ENCODE measurements around the gene NAALADL2.

NAALADL2 gene

DNA sequence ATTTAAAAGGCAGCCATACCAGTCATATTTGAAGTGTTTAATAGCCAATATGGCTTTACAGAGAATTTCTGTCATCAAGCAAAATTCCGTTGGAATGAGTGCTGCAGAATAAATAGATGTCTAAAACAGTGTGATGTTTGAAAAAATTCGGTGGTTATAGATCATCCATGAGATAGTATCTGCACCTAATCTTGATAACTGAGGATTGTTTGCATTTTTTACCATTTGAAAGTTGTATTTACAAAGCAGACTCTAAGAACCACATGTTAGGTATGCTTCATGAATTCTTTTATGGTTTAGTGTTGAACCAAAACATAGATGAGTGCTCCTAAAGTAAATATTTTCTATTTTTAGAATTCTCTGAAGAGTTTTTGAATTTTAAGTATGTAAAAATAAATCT is 476.1 kb downstream of the NAALADL2 start:
- TF ChIP-seq CTCF (IDR thresholded peaks at IDR 0.05; ENCODE audit: low read depth, low read length) = no peak
- Histone ChIP-seq H3K27me3 (no peaks in the 10 kb centered on the region), H3K4me1 (peaks cover 6% of the 10 kb centered on the region), H3K36me3 (no peaks in the 10 kb centered on the region), H3K9me3 (no peaks in the 10 kb centered on the region), H3K4me3 (ENCODE audit: low read depth, low read length) (no peak overlapping the region)
- DNase-seq = no peak

- DNase-seq = no peak
- H3K4me1 ChIP-seq = peaks cover 6% of the 10 kb centered on the region
- no peaks in the 10 kb centered on the region for H3K27me3 ChIP-seq
- H3K4me3 ChIP-seq (ENCODE audit: low read depth, low read length) = no peak overlapping the region
- no peaks in the 10 kb centered on the region for H3K36me3 ChIP-seq
- no peak for TF ChIP-seq CTCF (IDR thresholded peaks at IDR 0.05; ENCODE audit: low read depth, low read length)
- no peaks in the 10 kb centered on the region; the same call in 1 of the 2 replicates for H3K9me3 ChIP-seq
These were observed 477.4 kb downstream of the NAALADL2 start for GRCh38 chr3:175336406-175337133.

GRCh38 chr3:175337631-175338030 is 478.5 kb downstream of the NAALADL2 start:
- Histone ChIP-seq H3K9me3 (no peaks in the 10 kb centered on the region; the same call in 1 of the 2 replicates), H3K27me3 (no peaks in the 10 kb centered on the region), H3K36me3 (no peaks in the 10 kb centered on the region), H3K4me3 (ENCODE audit: low read depth, low read length) (no peak overlapping the region), H3K4me1 (peaks cover 10% of the 10 kb centered on the region)
- no peak for TF ChIP-seq CTCF (IDR thresholded peaks at IDR 0.05; ENCODE audit: low read depth, low read length)
- no peak for DNase-seq

DNA sequence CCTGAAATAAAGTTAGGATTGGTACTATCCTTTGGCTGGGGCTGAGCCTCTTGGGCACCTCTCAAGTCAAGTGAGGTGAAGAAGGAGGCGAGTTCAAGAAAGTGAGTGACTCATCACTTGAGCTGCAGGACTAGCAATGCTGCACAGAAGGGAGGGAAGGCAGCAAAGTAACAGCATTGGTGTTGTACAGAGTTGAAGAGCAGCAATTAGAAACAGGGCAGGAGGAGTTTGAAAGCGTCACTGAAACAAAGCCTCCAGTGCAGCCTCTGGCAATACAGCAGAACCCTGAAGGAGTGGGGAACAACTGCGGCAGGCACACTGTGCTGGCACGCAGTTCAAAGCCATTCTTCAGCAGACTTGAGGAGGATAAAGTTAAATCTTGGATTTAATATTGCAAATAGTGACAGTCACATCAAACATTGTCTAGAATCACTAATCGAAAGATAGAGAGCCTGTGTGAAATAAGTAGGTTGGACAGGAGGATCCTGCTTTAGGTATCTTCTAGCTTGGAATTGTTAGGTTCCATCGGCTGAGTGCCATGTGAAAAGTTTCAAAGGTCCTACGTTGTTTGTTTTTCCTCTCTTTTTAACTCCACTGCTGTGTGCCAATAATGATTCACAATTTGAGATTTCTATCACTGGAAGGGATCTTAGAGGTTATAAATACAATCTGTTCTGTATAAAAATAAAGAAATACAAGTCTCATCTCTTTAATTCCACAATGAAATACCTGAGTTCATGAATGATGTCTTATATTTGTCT is 479.8 kb downstream of the NAALADL2 start:
- H3K4me3 ChIP-seq (ENCODE audit: low read depth, low read length) = no peak overlapping the region
- H3K27me3 ChIP-seq = no peaks in the 10 kb centered on the region
- no peaks in the 10 kb centered on the region; the same call in 1 of the 2 replicates for H3K9me3 ChIP-seq
- no peak for DNase-seq
- H3K4me1 ChIP-seq = peaks cover 11% of the 10 kb centered on the region
- H3K36me3 ChIP-seq = no peaks in the 10 kb centered on the region
- TF ChIP-seq CTCF (IDR thresholded peaks at IDR 0.05; ENCODE audit: low read depth, low read length) = no peak

- Histone ChIP-seq H3K9me3 (no peaks in the 10 kb centered on the region; the same call in 1 of the 2 replicates), H3K36me3 (no peaks in the 10 kb centered on the region), H3K4me3 (ENCODE audit: low read depth, low read length) (no peak overlapping the region), H3K4me1 (peaks cover 11% of the 10 kb centered on the region), H3K27me3 (no peaks in the 10 kb centered on the region)
- no peak for TF ChIP-seq CTCF (IDR thresholded peaks at IDR 0.05; ENCODE audit: low read depth, low read length)
- no peak for DNase-seq
These were observed 481.3 kb downstream of the NAALADL2 start for GRCh38 chr3:175340338-175341015.
